ENCODE results near the gene MRPL22.
"Not testable (repeated sequence)": the region's sequence is repeated elsewhere in the genome, so short reads cannot be mapped to it uniquely, and the experiment has no call there.

The MRPL22 gene

DNA sequence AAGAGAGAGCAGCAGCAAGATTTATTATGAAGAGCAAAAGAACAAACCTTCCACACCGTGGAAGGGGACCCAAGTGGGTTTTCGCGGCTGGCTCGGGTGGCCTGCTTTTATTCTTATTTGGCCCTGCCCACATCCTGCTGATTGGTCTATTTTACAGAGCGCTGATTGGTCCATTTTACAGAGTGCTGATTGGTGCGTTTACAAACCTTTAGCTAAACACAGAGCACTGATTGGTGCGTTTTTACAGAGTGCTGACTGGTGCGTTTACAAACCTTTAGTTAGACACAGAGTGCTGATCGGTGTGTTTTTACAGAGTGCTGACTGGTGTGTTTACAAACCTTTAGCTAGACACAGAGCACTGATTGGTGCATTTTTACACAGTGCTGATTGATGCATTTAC is 35.2 kb downstream of the MRPL22 start:
- intact Hi-C loops (cut with DNase I); DNase-seq: not testable (repeated sequence)

DNA sequence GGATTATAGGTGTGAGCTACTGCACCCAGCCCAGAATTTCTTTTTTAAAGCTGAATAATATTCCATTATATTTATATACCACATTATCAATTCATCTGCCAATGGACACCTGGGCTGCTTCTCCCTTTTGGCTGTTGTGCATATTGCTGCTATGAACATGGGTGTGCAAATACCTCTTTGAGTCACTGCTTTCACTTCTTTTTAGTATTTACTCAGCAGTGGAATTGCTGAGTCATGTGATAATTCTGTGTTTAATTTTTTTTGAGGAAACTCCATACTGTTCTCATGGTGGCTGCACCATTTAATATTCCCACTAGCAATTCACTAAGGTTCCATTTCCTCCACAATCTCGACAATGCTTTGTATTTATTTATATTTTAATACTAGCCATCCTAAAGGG is 36.5 kb downstream of the MRPL22 start:
- intact Hi-C loops (cut with DNase I) = no loop called here
- no peak for DNase-seq

DNA sequence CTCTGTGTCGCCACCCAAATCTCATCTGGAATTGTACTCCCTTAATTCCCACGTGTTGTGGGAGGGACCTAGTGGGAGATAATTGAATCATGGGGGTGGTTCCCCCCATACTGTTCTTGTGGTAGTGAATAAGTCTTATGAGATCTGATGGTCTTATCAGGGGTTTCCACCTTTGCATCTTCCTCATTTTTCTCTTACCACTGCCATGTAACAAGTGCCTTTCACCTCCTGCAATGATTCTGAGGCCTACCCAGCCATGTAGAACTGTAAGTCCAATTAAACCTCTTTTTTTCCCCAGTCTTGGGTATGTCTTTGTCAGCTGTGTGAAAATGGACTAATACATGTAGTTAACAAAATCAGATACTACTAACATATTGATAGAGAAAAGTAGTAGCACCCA is 37.4 kb downstream of the MRPL22 start:
- intact Hi-C loops (cut with DNase I) = not testable (repeated sequence)

DNA sequence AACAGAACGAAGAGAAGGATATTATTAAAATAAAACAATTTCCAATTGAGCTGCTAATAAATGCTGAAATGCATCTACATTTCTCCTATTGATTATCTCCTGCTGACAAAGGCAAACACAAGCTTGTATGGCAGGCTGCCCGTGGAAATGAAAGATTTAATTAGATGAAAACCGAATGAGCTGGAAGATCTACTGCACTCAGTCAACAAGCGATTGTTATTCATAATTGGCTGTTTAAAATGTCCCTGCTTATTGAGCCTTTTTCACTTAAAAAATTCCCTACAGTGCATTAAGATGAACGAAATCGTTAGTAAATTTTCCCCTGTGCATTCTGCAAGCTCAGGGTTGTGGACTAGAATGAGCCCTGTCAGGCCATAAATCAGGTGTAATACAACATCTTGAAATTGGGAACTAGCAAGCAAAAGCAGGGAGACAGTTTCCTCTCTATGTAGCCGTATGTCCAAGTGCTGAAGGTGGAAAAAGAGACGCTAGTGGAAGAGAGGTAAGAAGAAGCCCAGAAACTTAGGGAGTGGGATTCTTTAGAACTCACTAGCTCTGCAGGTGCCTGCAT is 44.2 kb downstream of the MRPL22 start:
- no peak for DNase-seq
- intact Hi-C loops (cut with DNase I) = no loop called here

More for the DNA sequence above, 37.4 kb downstream of the MRPL22 start:
- not testable (repeated sequence) for DNase-seq

DNA sequence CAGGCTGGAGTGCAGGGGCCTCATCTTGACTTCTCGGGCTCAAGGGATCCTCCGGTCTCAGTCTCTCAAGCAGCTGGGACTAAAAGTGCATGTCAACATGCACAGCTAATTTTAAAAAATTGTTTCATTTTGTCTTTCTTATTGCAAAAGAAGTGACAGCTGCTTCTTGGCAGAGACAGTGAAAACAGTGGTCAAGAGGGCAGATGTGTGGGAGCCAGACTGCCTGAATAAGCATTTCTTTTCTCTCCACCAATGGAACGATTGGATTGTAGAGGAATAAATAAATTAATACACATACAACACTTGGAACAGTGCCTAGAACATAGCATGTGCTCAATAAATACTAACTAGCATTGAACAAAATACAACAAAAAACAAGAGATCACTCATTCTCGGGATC is 45.3 kb downstream of the MRPL22 start:
- intact Hi-C loops (cut with DNase I) = no loop called here
- DNase-seq = no peak

GRCh38 chr5:154989626-154990025 is 48.8 kb downstream of the MRPL22 start:
- DNase-seq = no peak
- intact Hi-C loops (cut with DNase I) = no loop called here

- DNase-seq = no peak
- intact Hi-C loops (cut with DNase I) = no loop called here
These were observed 52.6 kb downstream of the MRPL22 start for GRCh38 chr5:154993461-154993860.

DNA sequence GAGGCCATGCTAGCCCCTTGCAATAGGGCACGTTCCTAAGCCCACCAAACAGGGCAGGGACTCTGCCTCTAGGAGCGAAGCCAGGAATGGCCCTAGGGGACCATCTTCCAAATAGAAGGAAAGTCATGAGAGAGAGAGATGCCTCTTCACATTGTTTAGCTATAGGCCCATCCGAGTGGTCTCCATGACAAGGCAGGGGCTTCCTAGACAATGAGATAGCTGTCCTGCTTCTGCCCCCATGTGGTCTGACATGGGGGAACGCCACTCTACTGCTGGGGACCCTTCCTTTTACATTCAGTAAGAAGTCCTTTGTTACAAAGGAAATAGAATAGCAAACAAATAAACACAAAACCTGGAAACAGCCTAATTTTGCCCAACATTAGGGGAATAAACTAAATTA is 54.8 kb downstream of the MRPL22 start:
- intact Hi-C loops (cut with DNase I) = no loop called here
- peak in 5 of 42 donors; percentile 4 to 50 (median 14) for DNase-seq

DNA sequence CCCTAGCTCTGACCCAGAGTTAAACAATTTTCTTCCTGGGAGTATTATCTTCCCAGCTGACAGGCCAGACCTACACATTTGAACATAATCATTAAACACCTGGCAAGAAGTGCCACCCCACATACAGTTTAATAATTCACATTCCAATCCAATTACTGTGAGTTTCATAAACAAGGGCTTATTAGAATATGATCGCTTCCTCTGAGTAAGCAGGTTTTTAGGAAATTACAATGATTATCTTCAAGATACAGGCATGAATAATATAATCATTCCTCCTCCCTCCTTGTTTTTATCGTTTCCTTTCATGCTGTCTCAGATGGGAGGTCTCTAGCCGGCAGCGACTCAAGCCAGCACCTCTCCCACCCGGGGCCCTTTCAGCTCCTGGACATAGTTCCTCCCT is 56.9 kb downstream of the MRPL22 start:
- intact Hi-C loops (cut with DNase I) = no loop called here
- DNase-seq = no peak

- DNase-seq = no peak
- intact Hi-C loops (cut with DNase I) = no loop called here
These were observed 59.0 kb downstream of the MRPL22 start for GRCh38 chr5:154999865-155000264.

DNA sequence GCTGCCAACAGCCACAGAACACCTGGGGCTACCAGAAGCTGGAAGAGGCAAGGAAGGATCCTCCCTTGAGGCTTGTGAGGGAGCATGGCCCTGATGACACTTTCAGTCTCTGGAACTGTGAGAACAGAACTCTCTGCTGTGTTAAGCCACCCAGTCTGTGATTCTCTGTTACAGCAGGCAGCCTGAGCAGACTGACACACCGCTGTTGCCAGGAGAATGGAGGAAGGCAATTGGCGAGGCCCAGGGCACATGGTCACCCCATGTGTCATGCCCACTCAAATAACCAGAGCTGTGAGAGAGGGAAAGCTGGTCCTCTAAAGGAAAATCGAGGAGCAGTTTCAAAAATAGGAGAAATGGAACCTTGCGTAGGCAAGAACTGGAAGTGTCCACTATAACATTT is 60.6 kb downstream of the MRPL22 start:
- intact Hi-C loops (cut with DNase I) = no loop called here
- DNase-seq = no peak

- intact Hi-C loops (cut with DNase I); DNase-seq: not testable (repeated sequence)
These were observed 61.8 kb downstream of the MRPL22 start for GRCh38 chr5:155002722-155003121.

DNA sequence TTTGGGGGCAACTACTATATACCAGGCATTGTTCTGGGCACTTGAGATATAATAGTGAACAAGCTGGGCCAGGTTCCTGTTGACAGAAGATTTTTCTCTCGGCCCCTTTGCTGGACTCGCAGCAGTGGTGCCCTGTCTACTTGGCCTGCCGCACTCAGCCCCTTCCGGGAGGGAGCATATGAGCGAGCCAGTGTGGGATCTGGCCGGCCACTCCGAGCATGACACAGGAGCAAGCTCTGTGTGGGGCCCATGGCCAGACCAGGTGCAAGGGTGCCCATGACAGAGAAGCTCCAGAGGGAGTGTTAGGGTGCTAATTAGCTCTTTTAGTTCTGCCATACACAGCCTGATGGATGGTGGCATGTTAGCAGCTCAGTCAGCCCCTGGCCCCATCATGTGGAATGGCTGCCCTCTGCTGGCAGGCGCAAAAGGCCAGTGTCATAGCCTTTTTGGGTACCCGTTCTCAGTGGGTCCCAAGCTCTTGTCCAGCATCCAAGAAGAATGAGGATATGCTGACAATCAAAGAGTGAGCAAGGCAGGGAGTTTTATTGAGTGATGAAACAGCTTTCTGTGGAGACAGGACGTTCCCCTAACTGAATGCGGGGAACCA is 63.4 kb downstream of the MRPL22 start:
- intact Hi-C loops (cut with DNase I) = no loop called here
- peak in 33 of 42 donors; percentile 7 to 75 (median 36) for DNase-seq

GRCh38 chr5:155006265-155006664 is 65.4 kb downstream of the MRPL22 start:
- DNase-seq; intact Hi-C loops (cut with DNase I): not testable (repeated sequence)

- DNase-seq = no peak
- intact Hi-C loops (cut with DNase I) = no loop called here
These were observed 67.8 kb downstream of the MRPL22 start for GRCh38 chr5:155008669-155009068.

DNA sequence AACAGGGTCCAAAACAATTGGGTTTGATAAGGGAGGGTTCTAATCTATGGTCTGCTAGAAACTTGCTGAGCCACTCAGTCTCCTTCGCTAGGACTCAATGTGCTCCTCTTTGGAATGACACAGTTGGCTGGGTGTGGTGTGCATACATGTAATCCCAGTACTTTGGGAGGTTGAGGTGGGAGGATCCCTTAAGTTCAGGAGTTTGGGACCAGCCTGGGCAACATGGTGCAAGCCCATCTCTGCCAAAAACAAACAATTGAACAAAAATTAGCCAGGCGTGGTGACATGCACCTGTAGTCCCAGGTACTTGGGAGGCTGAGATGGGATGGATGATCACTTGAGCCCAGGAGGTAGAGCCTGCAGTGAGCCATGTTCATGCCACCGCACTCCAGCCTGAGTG is 70.0 kb downstream of the MRPL22 start:
- no peak for DNase-seq
- intact Hi-C loops (cut with DNase I) = no loop called here

GRCh38 chr5:155013526-155013925 is 72.7 kb downstream of the MRPL22 start, which contains the start of gene KIF4B:
Gene KIF4B (plus strand): TSS chr5:155013755. CDS start chr5:155013860, 105 bp downstream.
- DNase-seq = no peak

DNA sequence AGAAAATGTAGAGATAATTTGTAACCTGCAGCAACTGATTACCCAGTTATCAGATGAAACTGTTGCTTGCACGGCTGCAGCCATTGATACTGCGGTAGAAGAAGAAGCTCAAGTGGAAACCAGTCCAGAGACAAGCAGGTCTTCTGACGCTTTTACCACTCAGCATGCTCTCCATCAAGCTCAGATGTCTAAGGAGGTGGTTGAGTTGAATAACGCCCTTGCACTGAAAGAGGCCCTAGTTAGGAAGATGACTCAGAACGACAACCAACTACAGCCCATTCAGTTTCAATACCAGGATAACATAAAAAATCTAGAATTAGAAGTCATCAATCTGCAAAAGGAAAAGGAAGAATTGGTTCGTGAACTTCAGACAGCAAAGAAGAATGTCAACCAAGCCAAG is 74.4 kb downstream of the MRPL22 start:
- intact Hi-C loops (cut with DNase I) = no loop called here
- no peak for DNase-seq

More at GRCh38 chr5:155013526-155013925, 72.7 kb downstream of the MRPL22 start, which contains the start of gene KIF4B:
- intact Hi-C loops (cut with DNase I) = no loop called here

DNA sequence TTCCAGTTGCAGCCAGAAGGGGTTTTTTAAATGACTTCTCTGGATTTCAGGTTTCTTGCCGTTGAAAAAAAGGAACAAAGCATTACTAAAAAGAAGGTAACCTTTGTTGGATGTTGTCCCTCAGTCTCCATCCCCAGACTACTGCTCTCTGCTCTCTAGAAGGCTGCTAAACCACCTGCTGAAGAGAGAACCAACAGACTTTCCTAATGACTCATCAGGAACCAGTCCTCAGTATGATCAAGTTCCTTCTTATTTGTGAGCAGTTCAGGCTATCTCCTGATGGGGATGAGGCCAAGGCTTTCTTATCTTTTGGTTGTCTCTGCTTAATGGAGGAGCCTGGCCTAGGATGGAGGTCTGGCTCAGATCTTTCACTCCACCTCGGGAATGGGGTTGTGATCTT is 76.7 kb downstream of the MRPL22 start:
- DNase-seq = no peak

More for the DNA sequence above, 76.7 kb downstream of the MRPL22 start:
- intact Hi-C loops (cut with DNase I) = no loop called here

All from head of caudate nucleus (tissue), 42 donors.